ENCODE measurements around the gene PPT1. TPM values are rescaled to one million over a fixed set of nuclear protein-coding genes. Genes with fewer than 3 reads are reported as not detected.

PPT1 gene
- total RNA-seq, 1 donor from 2014 or later: 67.3 TPM

DNA sequence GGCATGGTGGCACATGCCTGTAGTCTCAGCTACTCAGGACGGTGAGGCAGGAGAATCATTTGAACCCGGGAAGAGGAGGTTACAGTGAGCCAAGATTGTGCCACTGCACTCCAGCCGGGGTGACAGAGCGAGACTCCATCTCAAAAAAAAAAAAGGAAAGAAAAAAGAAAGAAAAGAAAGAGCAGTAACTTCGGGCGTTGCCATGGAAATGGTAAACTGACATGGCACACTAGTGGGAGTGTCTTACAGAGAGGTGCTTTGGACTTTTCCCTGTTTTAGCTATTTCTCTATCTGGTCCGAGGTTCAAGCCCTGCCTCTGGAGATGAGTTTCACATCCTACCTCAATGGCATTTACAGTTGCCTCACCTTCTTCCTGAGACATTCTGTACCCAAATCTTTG lies 23.1 kb upstream of the PPT1 start:
- H3K36me3 Mint-ChIP-seq (ENCODE audit: insufficient read depth): no peaks in the 10 kb centered on the region
- no peaks in the 10 kb centered on the region for H3K9me3 Mint-ChIP-seq (ENCODE audit: low read depth)
- H3K4me1 Mint-ChIP-seq (ENCODE audit: low read depth): no peaks in the 10 kb centered on the region
- peaks cover 19% of the 10 kb centered on the region for H3K27me3 Mint-ChIP-seq
- no peak overlapping the region for H3K4me3 Mint-ChIP-seq (ENCODE audit: low read depth)
- H3K27ac Mint-ChIP-seq: no peak overlapping the region
- DNase-seq (ENCODE audit: low spot score, unreplicated experiment): no peak
- TF ChIP-seq, protein P1, sequence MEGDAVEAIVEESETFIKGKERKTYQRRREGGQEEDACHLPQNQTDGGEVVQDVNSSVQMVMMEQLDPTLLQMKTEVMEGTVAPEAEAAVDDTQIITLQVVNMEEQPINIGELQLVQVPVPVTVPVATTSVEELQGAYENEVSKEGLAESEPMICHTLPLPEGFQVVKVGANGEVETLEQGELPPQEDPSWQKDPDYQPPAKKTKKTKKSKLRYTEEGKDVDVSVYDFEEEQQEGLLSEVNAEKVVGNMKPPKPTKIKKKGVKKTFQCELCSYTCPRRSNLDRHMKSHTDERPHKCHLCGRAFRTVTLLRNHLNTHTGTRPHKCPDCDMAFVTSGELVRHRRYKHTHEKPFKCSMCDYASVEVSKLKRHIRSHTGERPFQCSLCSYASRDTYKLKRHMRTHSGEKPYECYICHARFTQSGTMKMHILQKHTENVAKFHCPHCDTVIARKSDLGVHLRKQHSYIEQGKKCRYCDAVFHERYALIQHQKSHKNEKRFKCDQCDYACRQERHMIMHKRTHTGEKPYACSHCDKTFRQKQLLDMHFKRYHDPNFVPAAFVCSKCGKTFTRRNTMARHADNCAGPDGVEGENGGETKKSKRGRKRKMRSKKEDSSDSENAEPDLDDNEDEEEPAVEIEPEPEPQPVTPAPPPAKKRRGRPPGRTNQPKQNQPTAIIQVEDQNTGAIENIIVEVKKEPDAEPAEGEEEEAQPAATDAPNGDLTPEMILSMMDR (IDR thresholded peaks at IDR 0.05; ENCODE audit: unreplicated experiment): no peak

DNA sequence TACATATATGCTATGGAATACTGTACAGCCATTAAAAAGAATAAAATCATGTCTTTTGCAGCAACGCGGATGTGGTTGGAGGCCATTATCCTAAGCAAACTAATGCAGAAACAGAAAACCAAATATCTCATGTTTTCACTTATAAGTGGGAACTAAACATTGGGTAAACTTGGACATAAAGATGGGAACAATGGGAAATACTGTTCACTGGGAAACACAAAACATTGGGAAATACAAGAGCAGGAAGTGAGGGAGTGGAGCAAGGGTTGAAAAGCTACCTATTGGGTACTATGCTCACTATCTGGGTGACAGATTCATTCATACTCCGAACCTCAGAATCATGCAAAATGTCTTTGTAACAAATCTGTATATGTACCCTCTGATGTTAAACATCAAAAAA lies 17.3 kb upstream of the PPT1 start:
- Mint-ChIP-seq H3K27ac (no peak overlapping the region), H3K4me3 (ENCODE audit: low read depth) (no peak overlapping the region), H3K9me3 (ENCODE audit: low read depth) (peaks cover 7% of the 10 kb centered on the region), H3K36me3 (ENCODE audit: insufficient read depth) (peaks cover 2% of the 10 kb centered on the region), H3K27me3 (peaks cover 35% of the 10 kb centered on the region), H3K4me1 (ENCODE audit: low read depth) (no peaks in the 10 kb centered on the region)
- no peak for DNase-seq (ENCODE audit: low spot score, unreplicated experiment)
- TF ChIP-seq, protein P1 (IDR thresholded peaks at IDR 0.05; ENCODE audit: unreplicated experiment): no peak

DNA sequence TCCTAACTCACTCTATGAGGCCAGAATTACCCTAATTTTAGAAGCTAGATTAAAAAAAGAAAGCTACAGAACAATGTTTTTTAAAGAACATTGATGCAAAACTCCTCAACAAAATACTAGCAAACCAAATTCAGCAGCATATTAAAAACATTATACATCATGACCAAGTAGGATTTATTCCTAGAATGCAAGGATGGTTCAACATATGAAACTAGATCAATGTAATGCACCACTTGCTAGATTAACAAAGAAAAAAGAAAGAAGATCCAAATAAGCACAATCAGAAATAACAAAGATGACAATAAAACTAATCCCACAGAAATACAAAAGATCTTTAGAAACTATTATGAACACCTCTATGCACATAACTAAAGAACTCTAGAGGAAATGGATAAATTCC lies 13.3 kb upstream of the PPT1 start:
- DNase-seq (ENCODE audit: low spot score, unreplicated experiment): no peak
- Mint-ChIP-seq H3K4me3 (ENCODE audit: low read depth) (no peak overlapping the region), H3K27ac (no peak overlapping the region), H3K36me3 (ENCODE audit: insufficient read depth) (peaks cover 2% of the 10 kb centered on the region), H3K27me3 (peaks cover 33% of the 10 kb centered on the region), H3K4me1 (ENCODE audit: low read depth) (no peaks in the 10 kb centered on the region), H3K9me3 (ENCODE audit: low read depth) (peaks cover 11% of the 10 kb centered on the region)
- TF ChIP-seq, protein P1 (IDR thresholded peaks at IDR 0.05; ENCODE audit: unreplicated experiment): no peak

DNA sequence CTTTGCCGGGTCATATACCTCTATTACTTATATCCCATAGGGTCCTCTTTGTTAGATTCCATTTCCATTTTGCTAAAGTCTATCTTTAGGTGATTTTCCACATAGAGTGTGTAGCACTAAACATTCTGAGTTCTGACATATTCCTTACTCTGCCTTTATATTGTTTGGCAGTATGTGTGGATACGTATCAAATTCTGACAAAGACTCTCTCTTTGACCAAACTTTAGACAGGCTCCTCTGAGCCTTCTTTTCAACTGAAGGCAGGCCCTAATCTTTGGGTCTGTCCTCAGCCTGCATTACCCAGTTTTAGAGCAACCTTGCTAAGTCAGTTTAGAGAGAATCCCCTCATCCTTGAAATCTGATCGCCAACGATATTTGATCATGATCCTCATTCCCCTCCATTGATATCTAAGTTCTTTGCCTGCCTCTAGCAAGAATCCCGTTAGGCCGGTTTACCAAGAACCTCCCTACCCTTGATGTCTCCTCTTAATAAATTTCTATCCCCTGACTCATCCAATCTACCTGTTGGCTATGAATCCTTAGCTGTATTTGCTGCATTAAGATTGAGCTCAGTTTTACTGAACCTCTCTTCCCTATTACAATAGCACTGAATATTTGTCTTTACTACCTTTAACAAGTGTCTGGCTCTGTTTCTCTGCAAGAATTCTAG lies 10.4 kb upstream of the PPT1 start:
- H3K27me3 Mint-ChIP-seq: peaks cover 30% of the 10 kb centered on the region
- peaks cover 2% of the 10 kb centered on the region for H3K36me3 Mint-ChIP-seq (ENCODE audit: insufficient read depth)
- DNase-seq (ENCODE audit: low spot score, unreplicated experiment): no peak
- TF ChIP-seq, protein P1 (IDR thresholded peaks at IDR 0.05; ENCODE audit: unreplicated experiment): no peak
- no peaks in the 10 kb centered on the region for H3K4me1 Mint-ChIP-seq (ENCODE audit: low read depth)
- no peak overlapping the region for H3K4me3 Mint-ChIP-seq (ENCODE audit: low read depth)
- peak overlapping the region; percentile 1 for H3K27ac Mint-ChIP-seq
- H3K9me3 Mint-ChIP-seq (ENCODE audit: low read depth): peaks cover 16% of the 10 kb centered on the region

DNA sequence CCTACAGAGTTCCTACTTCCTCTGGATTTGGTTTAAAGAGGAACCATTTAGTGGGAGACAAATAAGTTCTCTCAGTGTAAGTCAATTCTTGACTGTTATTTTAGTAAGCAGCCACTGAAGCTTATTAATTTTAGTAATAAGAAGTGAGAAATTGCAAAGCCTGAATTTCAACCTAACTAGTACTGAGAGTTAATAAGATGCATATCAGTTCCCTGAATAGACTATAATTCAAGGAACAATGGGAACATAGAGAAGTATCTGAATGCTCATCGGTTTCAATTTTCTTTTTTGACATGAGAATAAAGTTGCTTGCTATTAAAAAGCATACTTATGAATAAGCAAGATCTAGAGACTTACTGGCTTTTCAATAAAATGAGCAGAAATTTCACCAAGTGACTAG lies 8.0 kb upstream of the PPT1 start:
- no peak for DNase-seq (ENCODE audit: low spot score, unreplicated experiment)
- H3K4me1 Mint-ChIP-seq (ENCODE audit: low read depth): no peaks in the 10 kb centered on the region
- TF ChIP-seq, protein P1 (IDR thresholded peaks at IDR 0.05; ENCODE audit: unreplicated experiment): no peak
- peaks cover 28% of the 10 kb centered on the region for H3K27me3 Mint-ChIP-seq
- H3K4me3 Mint-ChIP-seq (ENCODE audit: low read depth): no peak overlapping the region
- no peak overlapping the region for H3K27ac Mint-ChIP-seq
- H3K9me3 Mint-ChIP-seq (ENCODE audit: low read depth): peaks cover 17% of the 10 kb centered on the region
- H3K36me3 Mint-ChIP-seq (ENCODE audit: insufficient read depth): no peaks in the 10 kb centered on the region
